LNCaP clone FGC (cell line): ENCODE results near the gene COX8C.

Experiments
- DNase-seq: peaks from one replicate; pipeline ENCODE4 v3.0.0-alpha.2; 2011; ENCODE audit warnings: low read depth
- H3K4me3 ChIP-seq: 2 replicates; pipeline ENCODE4 v1.5.1; 2011; ENCODE audit warnings: mild to moderate bottlenecking, low read depth, low read length, control low read depth
- TF ChIP-seq, protein P1 (sequence below): IDR thresholded peaks from 2 replicates; pipeline ENCODE4 v1.5.1; 2012; ENCODE audit warnings: mild to moderate bottlenecking; ENCODE audit not compliant: control insufficient read depth, insufficient read depth; ENCODE audit errors: extremely low read depth

COX8C gene

DNA sequence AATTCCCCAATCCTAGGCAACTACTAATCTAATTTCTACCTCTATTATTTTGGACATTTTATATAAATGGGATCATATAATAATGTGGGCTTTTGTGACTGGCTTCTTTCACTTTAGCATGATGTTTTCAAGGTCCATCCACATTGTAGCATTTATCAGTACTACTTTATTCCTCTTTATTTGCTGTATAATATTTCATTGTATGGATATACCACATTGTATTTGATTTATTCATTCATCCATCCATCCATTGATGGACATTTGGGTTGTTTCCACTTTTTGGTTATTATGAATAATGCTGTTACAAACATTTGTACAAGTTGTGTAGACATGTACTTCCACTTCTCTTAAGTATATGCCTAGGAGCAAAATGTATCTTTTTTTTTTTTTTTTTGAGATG is 31.4 kb upstream of the COX8C start:
- H3K4me3 ChIP-seq = no peak overlapping the region
- DNase-seq = no peak
- TF ChIP-seq, protein P1, sequence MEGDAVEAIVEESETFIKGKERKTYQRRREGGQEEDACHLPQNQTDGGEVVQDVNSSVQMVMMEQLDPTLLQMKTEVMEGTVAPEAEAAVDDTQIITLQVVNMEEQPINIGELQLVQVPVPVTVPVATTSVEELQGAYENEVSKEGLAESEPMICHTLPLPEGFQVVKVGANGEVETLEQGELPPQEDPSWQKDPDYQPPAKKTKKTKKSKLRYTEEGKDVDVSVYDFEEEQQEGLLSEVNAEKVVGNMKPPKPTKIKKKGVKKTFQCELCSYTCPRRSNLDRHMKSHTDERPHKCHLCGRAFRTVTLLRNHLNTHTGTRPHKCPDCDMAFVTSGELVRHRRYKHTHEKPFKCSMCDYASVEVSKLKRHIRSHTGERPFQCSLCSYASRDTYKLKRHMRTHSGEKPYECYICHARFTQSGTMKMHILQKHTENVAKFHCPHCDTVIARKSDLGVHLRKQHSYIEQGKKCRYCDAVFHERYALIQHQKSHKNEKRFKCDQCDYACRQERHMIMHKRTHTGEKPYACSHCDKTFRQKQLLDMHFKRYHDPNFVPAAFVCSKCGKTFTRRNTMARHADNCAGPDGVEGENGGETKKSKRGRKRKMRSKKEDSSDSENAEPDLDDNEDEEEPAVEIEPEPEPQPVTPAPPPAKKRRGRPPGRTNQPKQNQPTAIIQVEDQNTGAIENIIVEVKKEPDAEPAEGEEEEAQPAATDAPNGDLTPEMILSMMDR = no peak

DNA sequence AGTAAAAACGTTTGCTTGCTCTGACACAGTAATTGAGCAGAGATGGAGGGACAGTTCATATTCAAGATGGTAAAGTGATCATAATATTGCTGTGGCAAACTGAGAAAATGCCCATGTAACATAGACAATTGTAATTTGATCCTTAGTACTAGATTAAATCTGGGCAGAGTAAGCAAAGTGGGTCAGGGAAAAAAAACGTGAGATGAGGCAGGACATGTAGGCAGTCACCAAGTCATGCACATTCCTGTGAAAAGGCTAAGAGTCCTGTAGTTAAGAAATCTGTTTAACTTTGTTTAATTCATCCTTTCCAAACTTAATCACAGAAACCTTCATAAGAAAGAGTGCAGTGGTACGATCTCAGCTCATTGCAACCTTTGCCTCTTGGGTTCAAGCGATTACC is 30.3 kb upstream of the COX8C start:
- no peak overlapping the region for H3K4me3 ChIP-seq
- no peak for DNase-seq
- TF ChIP-seq, protein P1 = no peak

DNA sequence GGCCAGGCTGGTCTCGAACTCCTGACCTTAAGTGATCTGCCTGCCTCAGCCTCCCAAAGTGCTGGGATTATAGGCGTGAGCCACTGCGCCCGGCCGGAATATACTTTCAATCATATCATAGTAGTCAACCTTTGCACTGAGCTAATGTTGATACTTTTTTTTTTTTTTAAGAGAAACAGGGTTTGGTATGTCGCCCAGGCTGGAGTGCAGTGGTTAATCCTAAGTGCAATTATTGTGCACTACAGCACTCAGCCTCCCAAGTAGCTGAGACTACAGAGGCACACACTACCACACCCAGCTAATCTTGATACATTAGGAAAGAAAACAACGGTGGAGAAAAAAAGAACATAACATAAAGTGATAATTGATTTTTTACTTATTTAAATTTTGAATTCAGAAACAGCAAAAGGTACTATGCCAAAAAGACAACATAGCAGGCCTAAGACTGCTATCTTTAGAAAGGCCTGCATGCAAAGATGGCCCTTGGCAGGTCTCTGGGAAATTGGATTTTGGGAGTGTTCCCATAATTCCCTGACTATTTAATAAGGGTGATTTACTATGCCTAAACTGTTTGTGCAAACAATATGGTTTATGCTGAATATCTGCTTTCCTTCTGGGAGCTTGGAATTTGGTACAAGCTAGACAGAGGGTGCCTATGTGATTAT is 29.6 kb upstream of the COX8C start:
- DNase-seq = no peak
- no peak overlapping the region for H3K4me3 ChIP-seq
- TF ChIP-seq, protein P1 = no peak

DNA sequence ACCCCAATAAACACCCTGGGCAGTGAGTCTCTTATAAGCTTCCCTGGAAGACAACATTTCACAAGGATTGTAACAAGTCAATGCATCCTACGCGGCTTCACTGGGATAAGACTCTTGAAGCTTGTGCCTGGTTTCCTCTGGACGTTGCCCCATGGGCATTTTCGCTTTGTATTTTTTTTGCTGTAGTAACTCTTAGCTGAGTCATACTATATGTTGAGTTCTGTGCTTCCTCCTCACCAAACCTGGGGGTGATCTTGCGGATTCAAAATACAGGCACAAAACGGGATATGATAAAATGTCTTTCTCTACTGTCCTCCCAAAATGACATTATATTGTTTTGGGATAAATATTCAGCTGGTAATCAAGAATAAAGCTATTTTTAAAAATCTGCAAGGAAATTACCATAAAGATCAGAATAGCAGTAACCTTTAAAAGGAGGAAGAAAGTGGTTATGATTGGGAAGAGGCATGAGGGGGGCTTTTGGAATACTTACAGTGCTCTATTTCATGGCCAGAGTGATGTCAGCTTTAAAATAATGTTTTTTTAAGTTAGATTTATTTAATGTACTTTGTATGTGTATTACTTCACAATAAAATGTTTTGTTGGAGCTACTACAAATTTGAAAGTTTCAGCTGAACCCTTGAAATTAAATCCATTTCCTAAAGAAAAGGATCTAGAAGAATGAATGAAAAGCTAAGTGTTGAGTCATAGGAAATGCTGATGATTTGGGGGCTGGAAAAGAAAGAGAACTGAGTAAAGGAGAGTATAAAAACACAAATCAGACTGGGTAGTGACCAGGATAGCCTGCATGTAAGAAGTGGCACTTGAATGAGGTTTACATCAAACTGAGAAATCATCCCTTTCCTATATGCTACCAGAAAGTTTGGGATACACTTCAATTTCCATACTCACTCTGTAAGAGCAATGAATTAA is 28.8 kb upstream of the COX8C start:
- TF ChIP-seq, protein P1 = no peak
- DNase-seq = no peak

DNA sequence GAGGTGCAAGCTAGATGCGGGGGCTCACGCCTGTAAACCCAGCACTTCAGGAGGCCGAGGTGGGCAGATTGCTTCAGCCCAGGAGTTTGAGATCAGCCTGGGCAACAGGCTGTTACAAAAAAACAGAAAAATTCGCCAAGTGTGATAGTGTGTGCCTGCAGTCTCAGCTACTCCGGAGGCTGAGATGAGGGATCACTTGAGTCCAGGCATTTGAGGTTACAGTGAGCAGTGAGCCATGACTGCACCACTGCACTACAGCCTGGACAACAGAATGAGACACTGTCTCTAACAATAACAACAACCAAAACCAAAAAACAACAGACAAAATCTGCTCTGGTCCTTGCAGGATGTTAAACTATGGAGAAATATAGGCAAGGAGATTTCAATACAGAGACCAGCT is 28.1 kb upstream of the COX8C start:
- no peak for DNase-seq
- TF ChIP-seq, protein P1 = no peak
- H3K4me3 ChIP-seq = no peak overlapping the region

More for the DNA sequence above, 28.8 kb upstream of the COX8C start:
- H3K4me3 ChIP-seq = no peak overlapping the region

DNA sequence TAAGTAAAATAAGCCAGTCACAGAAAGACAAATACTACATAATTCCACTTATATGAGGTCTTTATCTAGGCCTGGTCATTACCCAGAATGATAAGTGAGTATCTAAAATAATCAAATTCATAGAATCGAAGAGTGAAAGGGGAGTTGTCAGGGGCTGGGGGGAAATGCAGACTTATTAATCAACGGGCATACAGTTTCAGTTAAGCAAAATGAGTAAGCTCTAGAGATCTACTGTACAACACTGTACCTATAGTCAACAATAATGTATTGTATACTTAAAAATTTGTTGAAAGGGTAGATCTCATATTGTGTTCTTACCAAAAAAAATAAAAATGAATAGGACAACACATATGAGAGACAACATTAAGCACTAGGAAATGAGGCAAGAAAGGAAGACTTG is 27.5 kb upstream of the COX8C start:
- no peak overlapping the region for H3K4me3 ChIP-seq
- TF ChIP-seq, protein P1 = no peak
- DNase-seq = no peak

DNA sequence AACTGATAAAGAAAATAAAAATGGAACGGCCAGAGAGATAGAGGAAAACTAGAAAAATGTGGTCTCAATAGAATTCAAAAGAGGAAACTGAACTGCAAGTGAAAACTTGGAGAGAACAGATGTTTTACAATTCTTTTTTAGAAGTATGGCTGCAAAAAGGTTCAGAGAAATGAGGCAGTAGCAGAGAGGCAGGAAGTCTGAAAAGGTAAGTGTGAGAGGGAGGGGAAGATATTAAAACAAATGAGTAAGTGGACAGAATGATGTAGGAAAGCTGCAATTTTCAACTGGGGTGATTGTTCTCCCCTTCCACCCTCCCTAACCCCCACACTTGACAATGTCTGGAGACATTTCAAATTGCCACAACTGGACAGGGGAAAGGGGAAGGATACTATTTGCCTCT is 27.0 kb upstream of the COX8C start:
- no peak for DNase-seq
- no peak overlapping the region for H3K4me3 ChIP-seq
- TF ChIP-seq, protein P1 = no peak
